ENCODE data around the gene EFNA2. TPM values are rescaled to one million over a fixed set of nuclear protein-coding genes. Genes with fewer than 3 reads are reported as not detected.

The EFNA2 gene
- total RNA-seq, 1 experiment from 2014 or later = 12.2 TPM

GRCh38 chr19:1279782-1280341 lies 5.8 kb upstream of the EFNA2 start:
- Histone ChIP-seq H3K79me2 (ENCODE audit: insufficient read depth, low read length) (peaks cover 18% of the 10 kb centered on the region), H3K27me3 (ENCODE audit: insufficient read depth, low read length) (no peaks in the 10 kb centered on the region), H2AFZ (ENCODE audit: low read depth, low read length, poor library complexity, severe bottlenecking) (no peak overlapping the region), H3K27ac (ENCODE audit: low read depth, low read length) (peak overlapping the region; percentile 32; the same call in 1 of the 2 replicates), H4K20me1 (ENCODE audit: insufficient read depth) (no peaks in the 10 kb centered on the region), H3K4me1 (ENCODE audit: control insufficient read depth in 1 of 2, insufficient read depth in 2 of 2, low read length in 2 of 2) (peaks cover 7 to 33% of the 10 kb centered on the region in 2 experiments; a peak in 3 of 4 replicates), H3K9me3 (ENCODE audit: control insufficient read depth in 1 of 2, insufficient read depth in 1 of 2, low read depth in 1 of 2, low read length in 2 of 2) (no peaks in the 10 kb centered on the region), H3K36me3 (ENCODE audit: control insufficient read depth in 1 of 2, insufficient read depth in 2 of 2, low read length in 2 of 2) (peaks cover 0 to 7% of the 10 kb centered on the region in 2 experiments; a peak in 1 of 4 replicates), H3K4me2 (ENCODE audit: low read length) (no peak overlapping the region), H3K9ac (ENCODE audit: low read length) (no peak overlapping the region), H3K9me2 (ENCODE audit: insufficient read depth) (no peaks in the 10 kb centered on the region), H3K4me3 (replicated peaks in 1 of 2; ENCODE audit: low read depth in 1 of 2, low read length in 2 of 2) (no peak overlapping the region)
- peak; percentile 64 for DNase-seq (ENCODE audit: low read depth, low spot score)
- intact Hi-C loops (cut with micrococcal nuclease) = loop anchor here (1.0 to 10.0 kb wide), 2 partner anchors 92 to 125 kb away; partner anchors contain the start of genes DAZAP1 and GAMT
- POLR2A ChIA-PET = interaction anchor here (1.0 kb wide), 1 partner anchor 11 kb away, joined by 11 read pairs; the partner anchor contains the start of gene CIRBP
- TF ChIP-seq CBX3 (IDR thresholded peaks at IDR 0.05; ENCODE audit: low read depth) (no peak), EZH2phosphoT487 (IDR thresholded peaks at IDR 0.05; ENCODE audit: borderline replicate concordance) (no peak), CTCF (IDR thresholded peaks at IDR 0.05 in 2 of 3, conservative IDR thresholded peaks at IDR 0.05 in 1 of 3; ENCODE audit: borderline replicate concordance in 1 of 3, insufficient read depth in 1 of 3, low read depth in 2 of 3, low read length in 2 of 3) (peak in 2 of 3 experiments; percentile 97 to 98; a peak in 5 of 6 replicates), POLR2AphosphoS5 (IDR thresholded peaks at IDR 0.05; ENCODE audit: low read depth, low read length) (0 out of 2 replicates have a peak, but pooled peaks have one; percentile 26), TCF7L2 (IDR thresholded peaks at IDR 0.05; ENCODE audit: borderline replicate concordance, extremely low read depth, insufficient read depth, insufficient read length) (no peak), MAX (IDR thresholded peaks at IDR 0.05) (no peak), RAD21 (IDR thresholded peaks at IDR 0.05; ENCODE audit: low read depth) (peak; percentile 91), JUND (IDR thresholded peaks at IDR 0.05) (no peak), EGR1 (IDR thresholded peaks at IDR 0.05; ENCODE audit: low read depth) (no peak)
- TF ChIP-seq, protein P1, sequence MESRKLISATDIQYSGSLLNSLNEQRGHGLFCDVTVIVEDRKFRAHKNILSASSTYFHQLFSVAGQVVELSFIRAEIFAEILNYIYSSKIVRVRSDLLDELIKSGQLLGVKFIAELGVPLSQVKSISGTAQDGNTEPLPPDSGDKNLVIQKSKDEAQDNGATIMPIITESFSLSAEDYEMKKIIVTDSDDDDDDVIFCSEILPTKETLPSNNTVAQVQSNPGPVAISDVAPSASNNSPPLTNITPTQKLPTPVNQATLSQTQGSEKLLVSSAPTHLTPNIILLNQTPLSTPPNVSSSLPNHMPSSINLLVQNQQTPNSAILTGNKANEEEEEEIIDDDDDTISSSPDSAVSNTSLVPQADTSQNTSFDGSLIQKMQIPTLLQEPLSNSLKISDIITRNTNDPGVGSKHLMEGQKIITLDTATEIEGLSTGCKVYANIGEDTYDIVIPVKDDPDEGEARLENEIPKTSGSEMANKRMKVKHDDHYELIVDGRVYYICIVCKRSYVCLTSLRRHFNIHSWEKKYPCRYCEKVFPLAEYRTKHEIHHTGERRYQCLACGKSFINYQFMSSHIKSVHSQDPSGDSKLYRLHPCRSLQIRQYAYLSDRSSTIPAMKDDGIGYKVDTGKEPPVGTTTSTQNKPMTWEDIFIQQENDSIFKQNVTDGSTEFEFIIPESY (IDR thresholded peaks at IDR 0.05; ENCODE audit: extremely low read depth, insufficient replicate concordance, low read length) = no peak
- RAD21 ChIA-PET (ENCODE audit: low non-redundant PET in 1 of 2, low total read pairs in 2 of 2, uncharacterized antibody in 2 of 2, unreplicated experiment in 2 of 2) = interaction anchor here (0.5 to 1.0 kb wide), 5 partner anchors 33 to 252 kb away, joined by 3 to 4 read pairs (median 3); no protein-coding TSS in a partner anchor
- BruUV-seq (replicated peaks) = no TSS peak
- ATAC-seq = peak; percentile 42
- CTCF ChIA-PET = interaction anchor here (0.9 to 1.4 kb wide), 6 partner anchors 13 to 266 kb away, joined by 3 to 7 read pairs (median 4); no protein-coding TSS in a partner anchor
